HG02943 (cell line): ENCODE measurements around the gene BTF3L4.
"Not testable (repeated sequence)": the region's sequence is repeated elsewhere in the genome, so short reads cannot be mapped to it uniquely, and the experiment has no call there.

Experiments used
- ATAC-seq: cut with Tn5 transposase; IDR thresholded peaks from one replicate; pipeline ENCODE4 v1.9.1; 2021; ENCODE audit warnings: mild to moderate bottlenecking, low read depth, moderate library complexity; ENCODE audit not compliant: unreplicated experiment

The BTF3L4 gene

DNA sequence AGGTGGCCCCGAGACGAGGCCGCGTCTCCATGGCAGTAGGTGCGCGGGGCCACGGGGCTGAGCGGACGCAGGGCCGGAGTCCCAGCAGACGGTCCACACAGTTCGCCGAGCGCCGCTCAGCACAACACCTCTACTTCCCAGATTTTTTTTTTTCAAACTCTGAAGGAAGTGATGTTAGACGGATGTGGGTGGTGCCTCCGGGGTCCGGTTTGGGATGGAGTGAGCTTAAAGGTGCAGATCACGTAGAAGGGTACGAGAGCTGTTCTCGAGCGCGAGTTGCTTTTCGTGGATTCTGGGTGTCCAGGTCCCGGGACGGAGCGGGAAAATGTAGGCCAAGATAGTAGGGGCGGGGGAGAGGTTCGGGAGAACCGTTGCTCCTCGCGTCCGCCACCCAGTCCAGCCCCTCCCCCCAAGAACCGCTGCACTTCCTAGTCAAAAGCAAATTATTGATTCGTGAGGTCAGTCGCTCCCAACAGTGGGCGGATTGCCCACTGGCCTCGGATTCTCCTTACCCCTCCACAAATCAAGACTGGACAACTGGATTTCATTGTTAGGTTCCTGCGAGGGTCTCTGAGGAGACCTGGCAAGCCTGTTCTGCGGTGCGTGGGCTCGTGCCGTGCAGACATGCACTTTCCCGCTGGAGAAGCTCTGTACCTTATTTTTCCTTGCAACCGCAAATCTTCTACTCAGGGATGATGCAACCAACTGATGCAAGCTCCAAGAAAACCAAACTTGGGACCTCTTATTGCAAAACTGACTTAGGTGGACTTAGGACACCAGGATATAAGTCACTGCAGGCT, 829 bp upstream of the BTF3L4 start, which contains the start of gene TXNDC12:
TXNDC12 (minus strand) TSS at position 126 of the 800 bp plus-strand sequence; CDS start at position 31, 95 bp downstream.
- ATAC-seq, result peak; percentile 42

DNA sequence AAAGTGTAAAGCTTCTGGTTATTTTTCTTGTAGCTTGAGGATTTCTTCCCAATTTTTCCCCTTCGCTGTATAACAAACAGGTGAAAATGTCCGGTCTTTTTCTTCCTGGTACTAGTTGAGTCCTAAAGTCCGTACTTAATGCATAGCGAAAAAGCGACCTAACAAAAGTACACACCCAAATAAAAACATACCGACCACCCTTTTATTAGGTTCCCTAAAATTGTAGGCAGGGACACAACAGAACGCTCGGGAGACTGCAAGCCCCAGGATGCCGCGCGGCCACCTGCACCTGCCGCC, 281 bp upstream of the BTF3L4 start:
- ATAC-seq, result no peak

GRCh38 chr1:52056937-52057231, 789 bp downstream of the BTF3L4 start:
- peak; percentile 41 for ATAC-seq

- no peak for ATAC-seq
Measured at GRCh38 chr1:52057255-52057654, 1.2 kb downstream of the BTF3L4 start.

DNA sequence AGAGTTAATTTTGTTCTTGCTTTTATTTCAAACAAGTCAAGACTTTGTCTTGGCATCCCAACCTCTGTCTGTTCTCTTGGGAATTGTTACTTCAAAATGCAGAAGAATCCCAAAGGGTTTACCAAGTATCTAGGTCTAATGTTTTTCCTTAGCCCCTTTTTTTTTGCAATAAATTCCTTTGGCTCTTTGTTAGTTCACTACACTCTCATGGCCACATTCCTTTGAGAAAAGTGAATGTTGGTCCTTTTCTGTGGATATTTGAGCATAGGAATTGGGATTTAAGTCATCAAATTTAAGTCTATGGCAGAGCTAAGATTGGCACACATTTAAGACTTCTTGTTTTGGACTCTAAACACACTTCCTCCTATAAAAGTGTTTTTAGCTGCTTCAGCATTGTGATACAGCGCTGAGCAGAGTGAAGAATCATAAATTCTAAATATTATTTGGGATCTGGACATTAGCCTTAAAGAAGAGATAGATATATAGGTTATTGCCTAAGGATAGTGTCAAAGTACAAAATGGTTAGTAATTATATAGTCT, 1.9 kb downstream of the BTF3L4 start:
- no peak for ATAC-seq

- no peak for ATAC-seq
Measured at GRCh38 chr1:52059321-52059720, 3.2 kb downstream of the BTF3L4 start.

DNA sequence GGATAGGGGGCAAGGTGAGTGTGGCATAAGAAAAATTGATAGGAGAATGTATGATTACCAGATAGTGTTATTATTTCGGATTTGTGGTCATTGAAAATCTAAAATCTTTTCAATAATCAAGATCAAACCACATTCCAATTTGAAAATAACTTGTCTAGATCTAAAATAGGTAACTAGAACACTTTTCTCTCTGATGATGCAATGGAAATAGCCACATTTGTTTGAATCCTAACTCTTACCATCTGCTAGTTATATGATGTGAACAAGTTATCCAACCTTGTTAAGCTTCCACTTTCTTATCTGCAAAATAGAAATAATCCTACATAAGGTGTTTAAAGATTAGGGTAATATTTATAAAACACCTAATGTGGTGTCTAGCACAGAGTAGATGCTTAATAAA, 3.8 kb downstream of the BTF3L4 start:
- no peak for ATAC-seq

DNA sequence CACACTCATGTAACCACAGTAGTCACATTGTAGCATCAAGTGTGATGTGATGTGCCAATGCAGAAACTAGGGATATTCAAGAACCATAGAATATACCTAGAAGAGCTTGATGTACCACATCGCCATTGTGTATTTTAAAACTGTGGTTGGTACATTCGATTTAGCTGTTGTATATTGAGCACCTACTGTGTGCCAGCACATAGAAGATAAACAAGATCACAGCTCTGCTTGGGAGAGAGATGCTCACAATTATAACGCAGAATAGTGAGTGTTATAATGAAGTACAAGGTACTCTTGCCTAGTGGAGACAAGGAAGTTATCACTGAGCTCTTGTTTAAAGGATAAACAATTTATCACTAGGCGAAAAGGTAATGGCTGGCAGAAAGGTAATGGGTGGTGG, 4.7 kb downstream of the BTF3L4 start:
- ATAC-seq, result no peak

- no peak for ATAC-seq
Measured at GRCh38 chr1:52063192-52063591, 7.1 kb downstream of the BTF3L4 start.

DNA sequence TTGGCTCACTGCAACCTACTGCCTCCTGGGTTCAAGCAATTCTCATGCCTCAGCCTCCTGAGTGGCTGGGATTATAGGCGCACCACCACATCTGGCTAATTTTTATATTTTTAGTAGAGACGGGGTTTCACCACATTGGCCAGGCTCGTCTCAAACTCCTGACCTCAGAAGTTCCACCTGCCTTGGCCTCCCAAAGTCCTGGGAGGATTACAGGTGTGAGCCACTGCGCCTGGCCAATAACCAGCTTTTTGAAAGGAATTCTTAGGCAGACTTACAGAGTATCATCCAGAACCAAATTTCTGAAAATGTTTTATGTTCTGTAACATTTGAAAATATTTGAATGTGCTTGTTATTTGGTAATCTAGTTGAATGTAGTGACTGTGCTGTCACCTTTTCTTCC, 14.6 kb downstream of the BTF3L4 start:
- no peak for ATAC-seq

DNA sequence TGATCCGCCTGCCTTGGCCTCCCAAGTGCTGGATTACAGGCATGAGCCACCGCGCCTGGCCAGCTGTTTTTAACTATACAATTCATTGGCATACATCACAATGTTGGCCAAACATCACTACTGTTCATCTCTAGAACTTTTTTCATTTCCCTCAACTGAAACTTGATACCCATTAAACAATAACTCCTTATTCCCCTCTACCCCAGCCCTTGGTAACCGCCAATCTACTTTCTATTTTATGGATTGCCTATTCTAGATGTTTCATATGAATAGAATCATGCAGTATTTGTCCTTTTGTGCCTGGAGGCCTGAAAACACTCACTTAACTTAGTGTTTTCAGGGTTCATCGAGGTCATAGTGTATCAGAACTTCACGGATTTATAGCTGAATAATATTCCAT, 16.2 kb downstream of the BTF3L4 start:
- ATAC-seq, result no peak

GRCh38 chr1:52077277-52077676, 21.2 kb downstream of the BTF3L4 start:
- not testable (repeated sequence) for ATAC-seq

DNA sequence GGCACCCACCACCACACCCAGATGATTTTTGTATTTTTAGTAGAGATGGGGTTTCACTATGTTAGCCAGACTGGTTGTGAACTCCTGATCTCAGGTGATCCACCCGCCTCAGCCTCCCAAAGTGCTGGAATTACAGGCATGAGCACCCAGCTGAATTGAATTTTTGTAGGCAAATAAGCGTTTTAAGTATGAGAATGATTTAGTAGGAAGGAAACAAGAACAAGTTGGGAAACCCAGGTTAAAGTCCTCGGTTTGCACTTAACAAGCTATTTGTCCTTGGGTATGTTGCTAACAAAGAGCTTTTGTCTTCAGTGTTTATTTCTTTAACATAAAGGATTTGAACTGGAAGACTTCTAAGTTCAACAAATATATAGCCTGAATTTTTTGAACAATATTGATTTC, 23.9 kb downstream of the BTF3L4 start:
- no peak for ATAC-seq

DNA sequence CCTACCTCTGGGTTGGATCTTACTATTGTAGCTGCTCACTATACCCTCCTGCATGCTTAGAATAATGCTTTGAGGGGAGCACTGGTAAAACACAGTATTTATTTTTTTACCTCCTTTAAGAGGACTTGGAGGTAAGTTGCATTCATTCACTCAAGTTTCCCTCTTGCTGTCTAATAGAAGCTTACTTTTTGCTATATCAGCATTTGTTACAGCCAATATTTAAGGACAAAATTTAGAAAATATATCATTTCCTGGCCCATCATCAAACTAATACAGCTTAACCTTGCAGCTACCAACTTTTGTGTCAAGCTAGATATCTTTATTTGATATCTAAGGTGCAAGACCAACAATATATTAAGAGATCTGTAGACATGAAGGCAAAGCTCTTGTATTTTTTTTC, 31.8 kb downstream of the BTF3L4 start:
- ATAC-seq, result not testable (repeated sequence)

DNA sequence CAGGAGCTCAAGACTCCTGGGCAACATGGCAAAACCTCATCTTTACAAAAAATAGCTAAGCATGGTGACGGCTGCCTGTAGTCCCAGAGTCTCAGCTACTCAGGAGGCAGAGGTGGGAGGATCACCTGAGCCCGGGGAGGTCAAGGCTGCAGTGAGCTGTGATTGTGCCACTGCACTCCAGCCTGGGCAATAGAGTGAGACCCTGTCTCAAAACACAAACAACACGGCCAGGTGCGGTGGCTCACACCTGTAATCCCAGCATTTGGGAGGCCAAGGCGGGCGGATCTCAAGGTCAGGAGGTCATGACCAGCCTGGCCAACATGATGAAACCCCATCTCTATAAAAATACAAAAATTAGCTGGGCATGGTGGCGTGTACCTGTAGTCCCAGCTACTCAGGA, 38.2 kb downstream of the BTF3L4 start:
- ATAC-seq, result not testable (repeated sequence)

DNA sequence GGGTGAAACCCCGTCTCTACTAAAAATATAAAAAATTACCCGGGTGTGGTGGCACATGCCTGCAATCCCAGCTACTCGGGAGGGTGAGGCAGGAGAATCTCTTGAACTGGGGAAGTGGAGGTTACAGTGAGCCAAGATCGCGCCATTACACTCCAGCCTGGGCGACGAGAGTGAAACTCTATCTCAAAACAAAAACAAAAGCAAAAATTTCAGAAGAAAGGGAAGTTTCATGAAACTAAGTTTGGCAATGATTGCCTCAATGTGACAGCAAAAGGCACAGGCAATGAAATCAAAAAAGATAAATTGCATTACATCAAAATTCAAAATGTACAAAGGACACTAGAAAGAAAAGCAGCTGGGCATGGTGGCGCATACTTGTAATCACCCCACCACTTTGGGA, 40.1 kb downstream of the BTF3L4 start:
- no peak for ATAC-seq

DNA sequence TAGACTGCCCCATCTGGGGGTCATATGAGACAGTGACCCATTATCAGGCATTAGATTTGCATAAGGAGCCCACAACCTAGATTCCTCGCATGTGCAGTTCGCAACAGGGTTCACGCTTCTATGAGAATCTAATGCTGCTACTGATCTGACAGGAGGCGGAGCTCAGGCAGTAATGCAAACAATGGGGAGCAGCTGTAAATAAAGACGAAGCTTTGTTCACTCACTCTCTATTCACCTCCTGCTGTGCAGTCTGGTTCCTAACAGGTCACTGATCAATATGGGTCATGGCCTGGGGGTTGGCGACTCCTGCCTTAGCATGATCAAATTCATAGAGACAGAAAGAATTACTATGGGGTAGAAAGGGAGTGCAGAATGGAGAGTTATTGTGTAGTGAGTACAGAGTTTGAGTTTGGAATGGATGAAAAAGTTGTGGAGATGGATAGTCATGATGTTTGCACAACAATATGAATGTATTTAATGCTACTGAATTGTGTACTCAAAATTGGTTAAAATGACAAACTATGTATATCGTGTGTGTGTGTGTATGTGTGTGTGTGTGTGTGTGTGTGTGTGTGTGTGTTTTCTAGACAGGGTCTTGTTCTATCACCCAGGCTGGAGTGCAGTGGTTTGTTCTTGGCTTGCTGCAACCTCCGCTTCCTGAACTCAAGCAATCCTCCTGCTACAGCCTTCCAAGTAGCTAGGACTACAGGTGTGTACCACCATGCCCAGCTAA, 42.2 kb downstream of the BTF3L4 start:
- no peak for ATAC-seq

DNA sequence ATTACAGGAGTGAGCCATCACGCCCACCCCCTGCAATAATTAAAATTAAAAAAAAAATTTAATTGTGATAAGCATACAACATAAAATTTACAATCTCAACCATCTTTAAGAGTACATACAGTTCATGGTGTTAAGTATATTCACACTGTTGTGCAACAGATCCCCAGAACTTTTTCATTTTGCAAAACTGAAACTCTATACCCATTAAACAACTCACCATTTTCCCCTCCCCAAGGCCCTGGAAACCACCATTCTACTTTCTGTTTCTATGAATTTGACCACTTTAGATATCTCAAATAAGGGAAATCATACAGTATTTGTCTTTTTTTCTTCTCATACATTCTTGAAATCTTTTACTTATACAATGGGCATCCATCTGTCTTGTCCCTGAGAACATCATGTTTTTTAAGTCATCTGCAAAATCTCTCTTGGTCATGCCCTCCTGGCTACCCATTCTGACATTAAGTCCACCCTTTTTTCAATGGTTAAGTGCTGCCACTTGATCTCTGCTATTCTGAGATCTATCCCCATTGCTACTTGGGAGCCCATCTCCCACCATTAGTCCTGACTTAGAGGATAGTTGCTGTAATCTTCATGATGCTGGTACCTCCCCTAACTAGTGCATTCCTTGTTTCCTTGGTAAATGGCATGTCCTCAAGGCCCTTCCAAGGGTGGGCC, 46.4 kb downstream of the BTF3L4 start:
- ATAC-seq, result no peak

DNA sequence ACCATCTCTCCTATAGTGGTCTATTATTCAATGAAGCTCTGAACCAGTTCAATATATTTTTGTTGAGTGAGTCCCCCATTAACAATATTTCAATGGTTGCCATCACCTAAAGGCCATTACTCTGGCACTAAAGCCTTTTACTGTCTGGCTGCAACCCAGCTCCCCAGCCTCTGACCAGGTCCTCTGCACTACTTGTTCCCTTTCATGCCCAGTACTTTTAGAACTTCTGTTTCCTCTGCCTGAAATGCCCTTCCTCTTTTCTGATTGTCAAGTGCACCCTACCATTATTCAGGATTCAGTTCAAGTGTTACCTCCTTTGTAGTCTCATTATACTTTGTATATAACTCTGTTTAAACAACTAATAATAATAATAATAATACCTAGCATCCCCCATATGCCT, 55.4 kb downstream of the BTF3L4 start:
- ATAC-seq, result no peak

DNA sequence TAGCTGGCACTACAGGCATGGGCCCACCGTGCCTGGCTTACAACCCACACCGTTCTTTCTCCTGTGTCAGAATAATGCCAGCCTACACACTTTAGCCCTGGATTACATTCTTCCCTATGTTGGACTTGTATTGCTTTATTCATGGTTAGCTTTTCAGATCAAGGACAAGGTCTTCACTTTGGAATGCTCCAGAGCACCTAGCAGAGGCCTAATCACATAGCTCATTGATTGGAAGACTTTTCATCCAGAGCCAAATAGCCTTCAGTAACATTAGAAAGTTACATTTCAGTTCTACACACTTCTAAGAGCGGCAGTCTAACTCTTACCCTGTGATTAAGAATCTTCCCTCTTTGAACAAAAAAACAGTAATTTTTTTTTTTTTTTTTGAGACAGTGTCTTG, 56.4 kb downstream of the BTF3L4 start:
- no peak for ATAC-seq

GRCh38 chr1:52119301-52120079, 63.4 kb downstream of the BTF3L4 start:
- ATAC-seq, result no peak
